ENCODE data around the gene COL2A1.

Gene COL2A1

GRCh38 chr12:47942614-47943225 is 61.6 kb downstream of the COL2A1 start:
- no peak for DNase-seq

DNA sequence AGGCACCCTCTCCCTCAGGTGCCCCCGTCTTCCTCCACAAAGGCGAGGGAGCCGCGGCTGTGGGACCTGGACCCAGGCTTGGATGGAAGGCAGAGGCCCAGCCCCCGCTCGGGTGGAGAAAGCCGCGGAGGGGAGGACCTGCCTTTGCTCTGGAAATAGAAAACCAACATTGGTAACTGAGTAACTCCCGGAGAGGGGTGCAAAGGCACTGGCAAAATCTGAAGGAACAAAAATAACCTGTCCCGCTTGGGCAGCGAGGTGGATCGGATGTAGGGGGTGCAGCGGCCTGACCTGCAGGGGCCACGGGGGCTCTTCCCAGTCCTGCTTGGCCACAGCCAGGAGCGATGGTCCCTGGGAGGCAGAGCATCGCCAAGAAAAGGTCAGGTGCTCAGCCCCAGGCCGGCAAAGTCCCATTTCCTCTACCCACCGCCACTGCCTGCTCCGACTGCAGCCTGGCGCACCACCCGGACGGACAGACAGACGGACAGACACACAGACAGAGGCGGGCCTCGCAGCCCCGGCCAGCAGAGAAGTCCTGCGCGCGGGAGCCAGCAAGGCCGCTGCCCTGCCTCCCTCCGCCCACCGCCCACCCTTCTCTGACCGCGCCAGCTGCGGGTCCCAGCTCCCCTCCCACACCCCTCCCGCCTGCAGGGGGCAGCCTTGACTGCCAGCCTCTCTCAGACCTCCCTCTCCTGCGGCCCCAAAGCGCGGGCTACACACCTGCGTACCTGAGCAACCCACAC is 62.2 kb downstream of the COL2A1 start:
- DNase-seq, result peak; percentile 64

GRCh38 chr12:47941475-47941780 is 62.8 kb downstream of the COL2A1 start:
- DNase-seq, result no peak

DNA sequence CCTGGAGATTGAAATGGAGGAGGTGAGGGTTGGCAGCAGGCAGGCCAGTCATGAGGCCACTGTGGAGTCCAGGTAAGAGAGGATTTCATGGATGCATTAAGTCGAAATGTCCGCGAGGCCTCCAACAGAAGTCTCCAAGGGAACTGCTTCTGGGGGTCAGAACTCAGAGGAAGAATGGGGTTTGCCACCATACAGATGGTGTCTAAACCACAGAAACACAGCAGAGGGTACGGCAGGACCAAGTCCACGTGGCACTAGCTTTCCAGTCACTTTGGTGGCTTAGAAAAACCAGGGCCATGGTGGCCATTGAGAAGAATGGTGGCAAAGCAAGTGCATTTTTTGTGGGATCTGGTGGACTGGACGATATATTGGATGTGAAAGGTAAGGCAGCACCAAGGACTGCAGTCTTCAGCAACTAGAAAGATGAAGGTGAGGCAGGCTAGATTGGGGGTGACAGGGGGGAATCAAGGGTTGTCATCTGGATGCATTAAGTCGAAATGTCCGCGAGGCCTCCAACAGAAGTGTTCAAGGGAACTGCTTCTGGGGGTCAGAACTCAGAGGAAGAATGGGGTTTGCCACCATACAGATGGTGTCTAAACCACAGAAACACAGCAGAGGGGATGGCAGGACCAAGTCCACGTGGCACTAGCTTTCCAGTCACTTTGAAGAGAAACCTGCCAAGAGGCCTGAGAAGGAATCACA is 63.4 kb downstream of the COL2A1 start:
- no peak for DNase-seq

DNA sequence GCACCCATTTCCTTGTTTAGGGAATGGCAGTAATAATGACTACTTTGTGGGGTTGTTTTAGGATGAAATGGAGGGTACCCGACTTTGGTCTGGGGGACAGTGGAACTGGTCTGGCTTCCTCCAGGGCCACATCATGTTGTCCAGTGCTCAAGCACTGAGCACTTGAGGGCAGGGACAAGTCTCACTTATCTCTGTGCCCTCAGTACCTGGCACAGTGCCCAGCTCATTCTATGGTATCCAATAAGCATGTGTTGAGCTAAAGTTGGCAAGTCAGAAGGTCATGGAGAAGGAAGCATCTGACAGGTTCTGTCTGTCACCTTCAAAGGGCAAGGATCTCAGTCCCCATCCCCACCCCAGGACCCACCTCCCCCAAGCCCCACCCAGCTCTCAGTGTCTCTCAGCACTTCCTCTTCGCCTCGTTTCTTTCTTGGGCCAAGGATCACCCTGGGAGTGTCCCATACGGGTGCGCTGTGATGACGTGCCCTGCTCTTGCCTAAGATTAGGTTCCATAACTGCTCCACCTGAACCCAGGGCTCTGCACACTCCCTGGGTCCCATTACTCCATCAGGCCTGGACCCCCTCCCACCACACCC is 65.2 kb downstream of the COL2A1 start:
- DNase-seq, result no peak

DNA sequence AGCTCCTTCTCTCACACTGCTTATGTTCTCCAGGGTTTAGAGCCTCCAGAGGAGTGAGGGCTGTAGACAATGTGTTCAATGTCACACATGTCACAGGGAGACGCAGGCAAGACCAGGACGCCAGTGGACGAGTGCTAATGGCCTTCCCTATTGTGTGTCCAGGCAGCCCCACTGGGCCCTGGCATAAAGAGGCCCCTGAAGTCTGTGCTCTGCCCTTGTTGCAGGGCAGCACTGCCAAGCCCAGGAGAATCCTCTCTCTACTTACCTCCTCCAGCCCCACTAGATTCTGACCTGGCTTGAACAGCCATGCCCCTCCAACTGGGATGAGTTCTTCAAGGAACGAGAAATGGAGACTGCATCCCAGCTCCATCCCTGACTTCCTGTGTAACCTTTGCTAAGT is 65.7 kb downstream of the COL2A1 start:
- DNase-seq, result no peak

DNA sequence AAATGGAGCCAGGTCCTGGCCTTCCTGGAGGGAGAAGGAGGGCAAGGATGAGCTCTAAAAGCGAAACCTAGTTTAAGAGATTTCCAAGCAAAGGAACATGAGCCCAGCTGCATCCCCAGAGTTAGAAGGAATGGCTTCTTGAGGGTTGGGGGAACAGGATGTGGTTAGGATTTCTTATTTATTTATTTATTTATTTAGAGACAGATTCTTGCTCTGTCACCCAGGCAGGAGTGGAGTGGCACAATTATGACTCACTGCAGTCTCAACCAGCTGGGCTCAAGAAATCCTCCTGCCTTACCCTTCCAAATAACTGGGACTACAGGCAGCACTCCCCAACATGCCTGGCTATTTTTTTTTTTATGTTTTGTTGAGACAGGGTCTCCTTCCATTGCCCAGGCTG is 66.2 kb downstream of the COL2A1 start:
- DNase-seq, result no peak

- DNase-seq, result no peak
Observed at GRCh38 chr12:47935184-47935583, 69.1 kb downstream of the COL2A1 start.

- DNase-seq, result no peak
Observed at GRCh38 chr12:47931187-47931586, 73.1 kb downstream of the COL2A1 start.

GRCh38 chr12:47930634-47931033 is 73.6 kb downstream of the COL2A1 start:
- DNase-seq, result no peak

- DNase-seq, result no peak
Observed at GRCh38 chr12:47927346-47927745, 76.9 kb downstream of the COL2A1 start.
